Measurements from ENCODE around the gene TUBA4B. TPM values are rescaled to one million over a fixed set of nuclear protein-coding genes. Genes with fewer than 3 reads are reported as not detected.

TUBA4B gene
- total RNA-seq, 1 experiment from 2014 or later: not detected

GRCh38 chr2:219280651-219281050 is 27.6 kb downstream of the TUBA4B start:
- H3K4me1 ChIP-seq (ENCODE audit: control insufficient read depth, insufficient read depth, low read length): peaks cover 21% of the 10 kb centered on the region
- no peaks in the 10 kb centered on the region for H3K27me3 ChIP-seq (ENCODE audit: control insufficient read depth, insufficient read depth, low read length)
- POLR2A ChIA-PET: no interaction called here
- CTCF ChIA-PET: no interaction called here
- H3K36me3 ChIP-seq (ENCODE audit: control insufficient read depth, insufficient read depth, low read length): no peaks in the 10 kb centered on the region; the same call in 1 of the 2 replicates
- H3K4me3 ChIP-seq (ENCODE audit: low read depth in 2 of 2, low read length in 2 of 2): no peak overlapping the region
- ATAC-seq (no peak), DNase-seq (ENCODE audit: low read depth, low spot score) (no peak)
- no peaks in the 10 kb centered on the region for H3K9me3 ChIP-seq (ENCODE audit: control insufficient read depth, insufficient read depth, low read depth, low read length)
- intact Hi-C loops (cut with micrococcal nuclease; ENCODE audit: unreplicated experiment): no loop called here
- in situ Hi-C loops (cut with HindIII; ENCODE audit: low pct_unique_long_range_greater_than_20kb, low sequenced_read_pairs): no loop called here
- no peak overlapping the region for H3K27ac ChIP-seq (ENCODE audit: low read length)
- BruUV-seq (replicated peaks): no TSS peak
- TF ChIP-seq TCF7L2 (IDR thresholded peaks at IDR 0.05; ENCODE audit: low read depth, low read length) (no peak), POLR2AphosphoS5 (IDR thresholded peaks at IDR 0.05; ENCODE audit: low read depth, low read length) (no peak), CTCF (IDR thresholded peaks at IDR 0.05) (no peak), SIN3A (IDR thresholded peaks at IDR 0.05; ENCODE audit: borderline replicate concordance, insufficient read depth, low read depth, low read length) (no peak), REST (IDR thresholded peaks at IDR 0.05; ENCODE audit: insufficient read depth in 1 of 2, low read depth in 2 of 2, low read length in 1 of 2) (no peak)

- in situ Hi-C loops (cut with HindIII; ENCODE audit: low pct_unique_long_range_greater_than_20kb, low sequenced_read_pairs): no loop called here
- H3K4me3 ChIP-seq (ENCODE audit: low read depth in 2 of 2, low read length in 2 of 2): no peak overlapping the region
- POLR2A ChIA-PET: no interaction called here
- ATAC-seq (no peak), DNase-seq (ENCODE audit: low read depth, low spot score) (no peak)
- intact Hi-C loops (cut with micrococcal nuclease; ENCODE audit: unreplicated experiment): no loop called here
- H3K9me3 ChIP-seq (ENCODE audit: control insufficient read depth, insufficient read depth, low read depth, low read length): no peaks in the 10 kb centered on the region
- no peak for TF ChIP-seq SIN3A (IDR thresholded peaks at IDR 0.05; ENCODE audit: borderline replicate concordance, insufficient read depth, low read depth, low read length)
- no peak for TF ChIP-seq TCF7L2 (IDR thresholded peaks at IDR 0.05; ENCODE audit: low read depth, low read length)
- no peak for TF ChIP-seq POLR2AphosphoS5 (IDR thresholded peaks at IDR 0.05; ENCODE audit: low read depth, low read length)
- no peak for TF ChIP-seq CTCF (IDR thresholded peaks at IDR 0.05)
- TF ChIP-seq REST (IDR thresholded peaks at IDR 0.05; ENCODE audit: insufficient read depth in 1 of 2, low read depth in 2 of 2, low read length in 1 of 2): no peak
- no peaks in the 10 kb centered on the region; the same call in 1 of the 2 replicates for H3K36me3 ChIP-seq (ENCODE audit: control insufficient read depth, insufficient read depth, low read length)
- BruUV-seq (replicated peaks): no TSS peak
- H3K4me1 ChIP-seq (ENCODE audit: control insufficient read depth, insufficient read depth, low read length): peaks cover 21% of the 10 kb centered on the region
- H3K27ac ChIP-seq (ENCODE audit: low read length): no peak overlapping the region
- no peaks in the 10 kb centered on the region for H3K27me3 ChIP-seq (ENCODE audit: control insufficient read depth, insufficient read depth, low read length)
- CTCF ChIA-PET: no interaction called here
Measured at GRCh38 chr2:219281588-219281987, 28.5 kb downstream of the TUBA4B start.

All from Panc1 (cell line).